Measurements from ENCODE around the gene SKIC2.

- TF ChIP-seq CEBPB (IDR thresholded peaks at IDR 0.05; ENCODE audit: borderline replicate concordance in 1 of 2, low read depth in 2 of 2, low read length in 2 of 2), result no peak
- TF ChIP-seq CTCF (IDR thresholded peaks at IDR 0.05 in 2 of 3, conservative IDR thresholded peaks at IDR 0.05 in 1 of 3; ENCODE audit: control insufficient read depth in 2 of 3, extremely low read depth in 1 of 3, insufficient read depth in 1 of 3, low read depth in 3 of 3, low read length in 3 of 3), result no peak
- TF ChIP-seq POLR2AphosphoS5 (IDR thresholded peaks at IDR 0.05; ENCODE audit: low read length), result no peak
- no peak for TF ChIP-seq SRF (IDR thresholded peaks at IDR 0.05; ENCODE audit: low read depth in 2 of 2, low read length in 2 of 2)
- no peak for TF ChIP-seq ATF3 (IDR thresholded peaks at IDR 0.05; ENCODE audit: borderline replicate concordance, extremely low read depth, low read depth, low read length)
- no peak for TF ChIP-seq RAD21 (IDR thresholded peaks at IDR 0.05; ENCODE audit: insufficient read depth, low read depth, low read length)
- no peak for TF ChIP-seq ATF2 (IDR thresholded peaks at IDR 0.05; ENCODE audit: low read length)
- TF ChIP-seq HDAC2 (IDR thresholded peaks at IDR 0.05), result no peak
- TF ChIP-seq JUNB (IDR thresholded peaks at IDR 0.05), result no peak
- TF ChIP-seq, protein P1, sequence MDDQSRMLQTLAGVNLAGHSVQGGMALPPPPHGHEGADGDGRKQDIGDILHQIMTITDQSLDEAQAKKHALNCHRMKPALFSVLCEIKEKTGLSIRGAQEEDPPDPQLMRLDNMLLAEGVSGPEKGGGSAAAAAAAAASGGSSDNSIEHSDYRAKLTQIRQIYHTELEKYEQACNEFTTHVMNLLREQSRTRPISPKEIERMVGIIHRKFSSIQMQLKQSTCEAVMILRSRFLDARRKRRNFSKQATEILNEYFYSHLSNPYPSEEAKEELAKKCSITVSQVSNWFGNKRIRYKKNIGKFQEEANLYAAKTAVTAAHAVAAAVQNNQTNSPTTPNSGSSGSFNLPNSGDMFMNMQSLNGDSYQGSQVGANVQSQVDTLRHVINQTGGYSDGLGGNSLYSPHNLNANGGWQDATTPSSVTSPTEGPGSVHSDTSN (IDR thresholded peaks at IDR 0.05; ENCODE audit: insufficient replicate concordance, low read depth, low read length), result no peak
- no peak for TF ChIP-seq EZH2 (IDR thresholded peaks at IDR 0.05; ENCODE audit: borderline replicate concordance, control insufficient read depth, low read depth, low read length)
- no peak for TF ChIP-seq RBBP5 (conservative IDR thresholded peaks at IDR 0.05)
Observed at GRCh38 chr6:31963921-31964320, 4.9 kb downstream of the SKIC2 start.

Data from GM12878 (cell line).